Stimulated activated CD8-positive, alpha-beta memory T cell treated with anti-CD3 and anti-CD28 coated beads, Interleukin-2, amount 100 ng/mL, for 48 hours (primary cell): ENCODE results near the gene DNAH10.
A peak's percentile ranks its signal among the peaks of the same experiment; 100 is the strongest.

Source experiments
- DNase-seq, 2 donors: peaks; one replicate each; pipeline ENCODE4 v3.0.0-alpha.2; 2020; ENCODE audit warnings: low read depth in 2 of 2

The DNAH10 gene, protein sequence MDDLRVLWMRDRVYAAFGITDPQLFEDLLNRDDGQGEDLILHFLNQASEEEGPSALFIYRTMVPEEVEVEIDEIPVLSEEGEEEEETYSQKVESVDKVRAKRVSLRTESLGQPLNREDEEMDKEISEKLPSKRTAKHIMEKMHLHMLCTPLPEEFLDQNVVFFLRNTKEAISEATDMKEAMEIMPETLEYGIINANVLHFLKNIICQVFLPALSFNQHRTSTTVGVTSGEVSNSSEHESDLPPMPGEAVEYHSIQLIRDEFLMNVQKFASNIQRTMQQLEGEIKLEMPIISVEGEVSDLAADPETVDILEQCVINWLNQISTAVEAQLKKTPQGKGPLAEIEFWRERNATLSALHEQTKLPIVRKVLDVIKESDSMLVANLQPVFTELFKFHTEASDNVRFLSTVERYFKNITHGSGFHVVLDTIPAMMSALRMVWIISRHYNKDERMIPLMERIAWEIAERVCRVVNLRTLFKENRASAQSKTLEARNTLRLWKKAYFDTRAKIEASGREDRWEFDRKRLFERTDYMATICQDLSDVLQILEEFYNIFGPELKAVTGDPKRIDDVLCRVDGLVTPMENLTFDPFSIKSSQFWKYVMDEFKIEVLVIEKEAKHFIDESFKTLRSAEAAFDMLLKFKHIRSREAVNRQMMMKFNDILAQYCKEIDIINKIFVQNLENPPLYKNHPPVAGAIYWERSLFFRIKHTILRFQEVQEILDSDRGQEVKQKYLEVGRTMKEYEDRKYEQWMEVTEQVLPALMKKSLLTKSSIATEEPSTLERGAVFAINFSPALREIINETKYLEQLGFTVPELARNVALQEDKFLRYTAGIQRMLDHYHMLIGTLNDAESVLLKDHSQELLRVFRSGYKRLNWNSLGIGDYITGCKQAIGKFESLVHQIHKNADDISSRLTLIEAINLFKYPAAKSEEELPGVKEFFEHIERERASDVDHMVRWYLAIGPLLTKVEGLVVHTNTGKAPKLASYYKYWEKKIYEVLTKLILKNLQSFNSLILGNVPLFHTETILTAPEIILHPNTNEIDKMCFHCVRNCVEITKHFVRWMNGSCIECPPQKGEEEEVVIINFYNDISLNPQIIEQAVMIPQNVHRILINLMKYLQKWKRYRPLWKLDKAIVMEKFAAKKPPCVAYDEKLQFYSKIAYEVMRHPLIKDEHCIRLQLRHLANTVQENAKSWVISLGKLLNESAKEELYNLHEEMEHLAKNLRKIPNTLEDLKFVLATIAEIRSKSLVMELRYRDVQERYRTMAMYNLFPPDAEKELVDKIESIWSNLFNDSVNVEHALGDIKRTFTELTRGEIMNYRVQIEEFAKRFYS (N-terminal part only)

DNA sequence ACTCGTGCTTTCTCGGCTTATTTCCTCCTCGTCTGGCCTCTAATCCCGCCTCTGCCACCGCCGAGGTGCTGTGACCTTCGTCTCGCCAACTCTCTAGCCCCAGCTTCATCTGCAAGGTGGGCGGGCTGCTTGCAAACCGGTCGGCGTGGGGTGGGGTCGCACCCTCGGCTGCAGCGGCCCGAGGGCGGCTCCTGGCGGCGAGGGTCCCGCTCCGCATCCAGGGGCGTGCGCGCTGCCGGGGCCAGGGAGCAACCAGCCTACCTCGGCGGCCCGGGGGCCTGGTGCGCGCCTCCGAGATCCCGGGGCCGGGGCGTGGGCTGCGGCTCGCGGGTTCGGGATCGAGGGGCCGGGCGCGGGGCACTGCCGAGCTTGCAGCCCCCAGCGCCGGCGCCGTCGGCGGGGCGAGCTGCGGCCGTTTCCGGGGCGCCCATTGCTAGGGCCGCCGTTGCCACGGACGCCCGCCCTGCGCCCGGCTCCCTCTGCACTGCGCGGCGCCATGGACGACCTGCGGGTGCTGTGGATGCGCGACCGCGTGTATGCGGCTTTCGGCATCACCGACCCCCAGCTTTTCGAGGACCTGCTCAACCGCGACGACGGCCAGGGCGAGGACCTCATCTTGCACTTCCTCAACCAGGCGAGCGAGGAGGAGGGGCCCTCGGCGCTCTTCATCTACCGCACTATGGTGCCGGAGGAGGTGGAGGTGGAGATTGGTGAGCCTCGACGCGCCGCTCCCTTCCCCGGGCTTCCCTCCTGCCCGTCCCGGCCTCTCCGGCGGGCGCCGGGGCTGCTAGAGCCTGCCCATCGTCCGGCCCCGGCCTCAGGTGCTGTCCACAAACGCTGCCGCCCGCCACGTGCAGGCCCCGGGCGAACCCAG, at the start of gene DNAH10:
Gene DNAH10, plus strand, starts transcription at position 461 of the 874 bp plus-strand sequence. Its CDS starts 36 bp downstream, at position 497.
- peak; percentile 30 to 45 for DNase-seq

DNA sequence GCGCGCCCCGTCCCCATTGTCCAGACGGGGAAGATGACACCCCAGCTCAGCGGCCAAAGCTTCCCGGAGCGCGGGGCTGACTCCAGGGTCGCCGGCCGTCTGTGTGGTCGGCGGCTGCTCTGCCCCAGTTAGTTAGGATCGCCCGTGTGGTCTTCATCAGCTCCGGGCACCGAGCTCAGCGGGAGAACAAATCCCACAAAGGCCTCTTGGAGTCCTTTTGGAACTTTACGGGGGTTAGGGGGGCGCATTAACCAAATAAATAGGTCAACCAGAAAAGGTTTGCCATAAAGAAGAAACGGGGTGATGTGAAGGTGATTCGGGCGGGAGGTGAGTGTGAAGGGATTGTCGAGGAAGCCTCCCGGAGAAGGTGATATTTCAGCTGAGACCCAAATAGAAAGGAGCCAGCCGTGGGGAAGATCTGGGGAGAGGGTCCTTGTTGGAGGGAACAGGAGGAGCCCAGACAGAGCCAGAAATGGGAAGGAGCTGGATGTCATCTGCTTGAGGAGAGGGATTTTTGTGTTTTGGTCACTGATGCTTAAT, 49.3 kb upstream of the DNAH10 start:
- no peak for DNase-seq

DNA sequence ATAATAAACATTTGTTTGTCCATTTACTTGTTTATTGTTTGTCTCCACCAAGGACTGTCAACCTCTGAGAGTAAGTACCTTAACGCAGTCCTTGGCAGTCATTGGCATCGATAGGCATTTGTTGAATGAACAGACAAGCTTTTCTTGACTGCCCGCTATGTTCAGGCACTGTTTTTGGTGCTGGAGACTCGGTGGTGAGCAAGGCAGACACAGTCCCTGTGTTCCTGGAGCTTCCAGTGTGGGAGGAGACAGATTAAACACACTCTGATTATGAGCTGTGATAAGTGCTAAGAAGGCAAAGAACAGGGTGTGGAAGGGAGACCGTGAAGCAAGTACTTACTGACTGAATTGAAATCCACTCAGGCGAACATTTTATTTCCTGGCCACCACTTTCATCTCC, 48.7 kb upstream of the DNAH10 start:
- no peak for DNase-seq

DNA sequence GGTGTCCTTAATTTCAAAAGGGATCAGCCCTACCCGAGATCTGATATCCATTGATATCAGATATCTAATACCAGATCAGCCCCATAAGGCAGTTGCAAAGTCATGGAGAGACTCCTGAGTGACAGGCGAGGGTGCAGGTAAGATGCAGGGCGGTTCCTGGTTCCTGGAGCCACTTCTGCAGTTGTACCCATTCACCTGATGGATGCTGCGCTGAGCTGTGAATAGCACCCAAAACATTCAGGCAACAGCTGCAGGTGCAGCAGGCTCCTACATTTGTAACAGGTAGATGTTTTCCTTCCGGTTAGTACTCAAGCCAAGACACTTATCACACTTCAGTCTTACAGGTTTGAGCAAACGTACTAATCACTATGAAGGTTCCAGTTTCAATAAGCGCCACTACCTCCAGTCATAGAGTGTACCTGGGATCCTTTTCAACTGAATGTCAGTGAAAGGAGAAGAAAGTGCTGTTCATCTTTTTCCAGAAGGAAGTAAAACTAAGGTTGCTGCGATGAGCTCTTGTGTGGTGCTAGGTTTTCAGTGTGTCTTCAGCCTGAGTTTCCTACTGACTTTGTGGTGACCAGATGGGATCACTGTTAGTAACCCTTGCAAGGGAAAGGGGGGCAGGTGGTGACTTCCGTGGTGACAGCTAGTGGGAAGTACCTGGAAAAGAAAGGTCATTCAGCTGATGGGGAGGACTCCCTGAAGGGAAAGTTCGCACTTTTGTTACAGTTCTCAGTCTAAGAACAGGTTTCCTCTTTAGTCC, 48.1 kb upstream of the DNAH10 start:
- DNase-seq: no peak

DNA sequence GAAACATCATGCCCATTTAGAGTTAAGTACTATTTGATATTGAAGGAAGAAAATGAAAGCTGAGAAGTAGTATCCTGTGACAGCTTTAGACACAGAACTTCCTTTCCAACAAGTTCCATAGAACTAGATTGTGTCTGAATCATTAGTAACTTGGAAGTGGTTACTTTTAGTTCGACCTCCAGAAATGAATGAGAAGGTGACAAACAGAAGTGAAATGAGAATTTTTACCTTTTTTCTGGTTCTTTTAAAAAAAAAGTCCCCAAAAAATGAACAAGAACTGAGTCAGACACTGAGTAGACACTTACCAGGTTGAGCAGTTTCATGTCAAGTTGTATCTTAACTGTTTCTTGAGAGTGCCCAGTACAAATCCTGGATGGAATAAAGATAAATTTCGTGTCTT, 46.9 kb upstream of the DNAH10 start:
- no peak for DNase-seq

DNA sequence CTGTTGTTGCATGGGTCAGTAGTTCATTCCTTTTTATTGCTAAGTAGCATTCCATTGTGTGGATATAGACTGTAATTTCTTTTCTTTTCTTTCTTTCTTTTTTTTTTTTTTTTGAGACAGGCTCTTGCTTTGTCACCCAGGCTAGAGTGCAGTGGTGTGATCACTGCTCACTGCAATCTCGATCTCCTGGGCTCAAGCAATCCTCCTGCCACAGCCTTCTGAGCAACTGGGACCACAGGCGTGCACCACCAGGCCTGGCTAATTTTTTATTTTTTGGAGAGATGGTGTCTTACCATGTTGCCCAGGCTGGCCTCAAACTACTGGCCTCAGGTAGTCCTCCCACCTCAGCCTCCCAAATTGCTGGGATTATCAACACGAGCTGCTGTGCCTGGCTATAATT, 44.8 kb upstream of the DNAH10 start:
- DNase-seq: no peak

DNA sequence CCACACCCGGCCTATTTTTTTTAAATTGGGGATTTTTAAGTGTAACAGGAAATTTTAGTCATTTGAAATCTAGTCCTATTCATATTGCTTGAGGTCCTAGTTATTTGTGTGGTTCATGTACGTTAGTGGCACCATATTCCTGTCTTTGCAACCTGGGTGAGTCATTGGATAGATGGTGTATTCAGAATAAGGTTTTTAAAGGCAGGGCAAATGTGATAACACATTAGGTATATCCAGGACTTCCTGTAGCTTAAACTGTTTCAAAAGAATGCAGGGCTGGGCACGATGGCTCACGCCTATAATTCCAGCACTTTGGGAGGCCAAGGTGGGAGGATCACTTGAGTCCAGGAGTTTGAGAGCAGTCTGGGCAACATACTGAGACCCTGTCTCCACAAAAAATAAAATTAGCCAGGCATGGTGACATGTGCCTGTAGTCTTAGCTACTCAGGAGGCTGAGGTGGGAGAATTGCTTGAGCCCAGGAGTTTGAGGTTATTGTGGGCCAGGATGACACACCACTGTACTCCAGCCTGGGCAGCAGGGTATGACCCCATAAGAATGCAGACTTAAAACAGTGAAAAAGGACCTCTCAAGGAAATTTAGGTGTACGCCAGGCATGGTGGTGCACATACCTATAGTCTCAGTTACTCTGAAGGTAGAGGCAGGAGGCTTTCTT, 41.8 kb upstream of the DNAH10 start:
- no peak for DNase-seq

DNA sequence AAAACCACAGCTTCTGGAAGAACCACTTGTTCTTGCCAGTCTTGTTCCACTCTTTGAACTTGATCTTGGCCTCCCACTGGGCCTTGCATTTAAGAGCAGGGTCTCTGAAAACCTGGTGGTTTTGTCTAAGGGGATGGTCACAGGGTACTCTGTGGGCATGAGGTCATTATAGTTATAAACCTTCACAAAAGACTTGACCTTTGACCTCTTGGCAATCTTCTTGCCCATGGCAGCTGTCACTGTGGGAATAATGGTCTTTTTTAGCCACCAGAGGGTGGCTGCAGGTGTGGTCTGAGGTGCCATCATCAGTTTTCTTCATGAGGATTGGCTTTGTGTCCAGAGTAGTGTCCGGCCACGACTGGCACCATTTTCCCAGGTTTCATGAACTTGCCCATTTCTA, 40.9 kb upstream of the DNAH10 start:
- DNase-seq: no peak

DNA sequence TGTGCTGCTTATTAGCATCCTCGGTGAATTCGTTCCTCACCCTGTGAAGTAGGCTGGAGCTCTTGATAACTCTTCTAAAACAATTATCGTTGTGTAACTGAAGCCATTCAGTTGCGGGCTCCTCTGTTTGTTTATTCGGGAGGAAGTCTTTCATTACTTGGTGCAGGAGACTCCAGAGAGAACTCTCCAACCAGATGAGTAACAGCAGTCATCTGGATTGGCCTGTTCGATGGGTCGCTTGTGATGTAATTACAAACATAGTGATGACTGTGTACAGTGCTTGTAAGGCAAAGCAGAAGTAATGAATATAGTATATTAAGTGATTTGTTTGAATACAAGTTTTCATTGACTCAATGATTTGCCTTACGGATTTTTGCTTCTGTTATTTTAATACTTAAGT, 39.1 kb upstream of the DNAH10 start:
- DNase-seq: no peak

DNA sequence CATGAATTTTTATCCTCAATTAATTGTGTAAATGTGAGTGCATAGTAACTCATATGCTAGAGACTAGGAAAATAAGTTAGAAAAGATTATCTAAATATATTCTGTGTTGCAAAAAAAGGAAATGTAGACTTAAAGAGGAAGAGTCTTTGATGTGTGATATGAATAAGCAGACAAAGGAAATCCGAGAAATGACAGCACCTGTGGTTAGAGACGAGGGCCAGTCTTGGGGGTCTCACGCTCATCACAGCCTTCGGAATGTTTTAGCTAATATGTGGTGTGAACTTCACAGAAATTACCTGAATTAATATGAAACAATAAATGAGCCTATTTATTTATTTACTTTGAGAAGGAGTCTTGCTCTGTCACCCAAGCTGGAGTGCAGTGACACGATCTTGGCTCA, 38.3 kb upstream of the DNAH10 start:
- DNase-seq: no peak

DNA sequence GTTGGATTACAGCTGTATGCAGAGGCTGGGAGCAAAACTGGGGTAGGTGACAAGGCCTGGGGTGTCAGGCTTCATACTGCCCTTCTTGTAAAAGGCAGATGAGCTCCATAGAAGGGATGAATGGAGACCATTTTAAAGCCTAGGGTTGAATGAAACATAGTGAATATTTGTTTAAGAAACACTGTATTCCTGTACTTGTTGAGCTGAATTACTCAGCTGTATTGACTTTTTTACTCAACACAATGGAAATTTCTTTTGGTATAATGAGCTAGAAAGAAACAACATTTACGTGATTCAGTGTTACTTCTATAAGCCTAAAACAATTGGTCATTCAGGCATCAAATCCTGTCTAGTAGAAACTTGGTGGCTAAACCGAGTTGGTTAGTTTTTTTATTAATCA, 35.9 kb upstream of the DNAH10 start:
- DNase-seq: no peak

DNA sequence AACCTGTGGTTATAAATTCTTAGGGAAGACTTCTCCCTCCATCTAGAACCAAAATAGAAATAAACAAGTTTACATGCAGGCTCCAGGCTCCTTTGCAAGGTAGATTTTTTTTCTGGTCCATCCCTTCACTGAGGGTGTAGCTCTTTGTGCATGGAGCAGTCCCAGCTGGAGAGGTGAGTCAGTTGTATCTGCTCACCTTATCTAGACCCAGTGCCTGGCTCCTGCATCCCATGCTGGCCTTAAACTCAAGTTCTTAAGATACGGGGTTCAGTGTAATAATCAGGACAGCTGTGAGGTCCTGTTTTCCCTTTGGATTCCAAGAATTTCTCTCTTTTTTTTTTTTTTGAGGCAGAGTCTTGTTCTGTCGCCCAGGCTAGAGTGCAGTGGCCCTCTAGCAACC, 35.1 kb upstream of the DNAH10 start:
- no peak for DNase-seq

DNA sequence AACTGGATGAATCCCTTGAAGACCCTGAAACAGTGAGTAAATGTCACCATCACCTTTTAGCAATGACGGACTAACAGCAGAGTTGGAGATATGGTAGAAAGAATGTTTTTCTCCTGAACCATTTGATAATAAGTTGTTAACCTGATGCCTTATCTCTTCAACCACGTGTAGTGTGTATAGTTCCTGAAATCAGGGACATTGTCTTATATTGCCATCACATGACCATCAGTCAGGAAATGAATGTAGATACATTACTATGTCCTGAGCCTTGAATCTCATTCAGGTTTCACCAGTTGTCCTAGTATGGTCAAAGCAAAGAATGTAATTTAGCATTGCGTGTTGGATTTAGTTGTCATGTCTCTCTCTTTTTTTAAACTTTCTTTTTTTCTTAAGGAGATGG, 34.2 kb upstream of the DNAH10 start:
- no peak for DNase-seq

DNA sequence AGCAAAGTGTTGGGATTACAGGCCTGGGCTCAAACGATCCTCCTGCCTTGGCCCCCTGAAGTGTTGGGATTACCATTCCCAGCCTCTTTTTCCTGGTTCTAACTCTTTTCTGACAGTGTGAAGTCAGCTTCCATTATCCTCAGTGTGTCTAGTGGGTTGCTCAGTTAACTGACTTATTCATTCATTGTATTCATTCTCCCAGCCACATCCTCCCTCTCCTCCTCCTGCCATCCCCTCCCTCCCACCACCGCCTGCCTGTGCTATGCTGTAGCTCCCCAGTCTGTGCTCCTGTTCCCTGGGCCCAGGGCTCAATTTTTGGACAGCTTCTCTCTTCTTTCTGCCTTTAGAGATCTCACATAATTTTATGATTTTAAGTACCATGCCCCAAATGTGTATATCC, 30.5 kb upstream of the DNAH10 start:
- DNase-seq: no peak

DNA sequence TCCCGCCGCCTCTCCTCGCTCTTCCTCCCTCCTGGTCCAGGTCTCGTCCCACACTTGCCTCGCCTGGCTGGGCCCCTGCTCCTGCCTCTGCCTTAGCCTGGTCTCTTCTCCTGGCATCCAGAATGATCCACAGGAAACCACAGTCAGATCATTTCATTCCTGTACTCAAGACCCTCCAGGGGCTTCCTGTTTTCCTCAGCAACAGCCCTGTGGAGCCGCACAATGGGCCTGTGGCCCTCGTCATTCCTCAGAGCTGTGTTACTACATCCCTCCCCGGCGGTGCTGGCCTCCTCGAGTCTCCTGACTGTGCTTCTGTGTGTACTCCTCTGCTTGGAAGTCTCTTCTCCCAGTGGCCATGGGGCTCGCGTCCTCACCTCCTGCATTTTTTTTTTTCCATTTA, 29.9 kb upstream of the DNAH10 start:
- DNase-seq: no peak

DNA sequence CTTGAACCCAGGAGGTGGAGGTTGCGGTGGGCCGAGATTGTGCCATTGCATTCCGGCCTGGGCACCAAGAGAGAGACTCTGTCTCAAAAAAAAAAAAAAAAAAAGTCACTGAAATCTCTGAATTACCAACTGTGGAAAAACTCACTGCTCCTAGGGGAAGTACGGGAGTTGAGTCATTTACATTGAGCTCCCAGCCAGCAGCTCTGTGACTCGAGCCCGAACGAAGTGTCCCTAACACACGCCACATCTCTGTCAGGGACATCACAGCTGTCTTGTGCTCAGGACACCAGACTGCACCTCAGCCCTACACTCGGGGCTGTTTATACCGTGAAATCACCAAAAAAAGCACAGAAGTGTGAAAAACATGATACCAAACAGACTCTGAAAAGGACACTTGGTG, 28.9 kb upstream of the DNAH10 start:
- no peak for DNase-seq

DNA sequence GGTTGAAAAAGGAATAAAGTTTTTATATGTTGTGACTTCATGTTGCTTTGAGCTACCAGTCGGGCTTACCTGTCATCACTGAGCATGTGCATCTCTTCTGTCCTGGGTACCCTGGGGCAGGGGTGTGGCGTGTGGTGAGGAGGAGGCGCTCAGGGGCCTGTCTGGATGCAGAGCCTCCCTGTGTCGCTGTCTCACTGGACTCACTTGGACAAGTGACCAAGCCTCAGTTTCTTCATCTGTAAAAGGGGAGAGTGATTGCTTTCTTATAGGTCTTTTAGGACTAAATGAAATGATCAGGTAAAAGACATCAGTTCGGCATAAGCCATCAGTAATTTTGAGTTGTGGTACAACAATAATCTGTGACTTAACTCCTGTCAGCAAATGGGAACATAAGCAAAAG, 27.8 kb upstream of the DNAH10 start:
- no peak for DNase-seq

DNA sequence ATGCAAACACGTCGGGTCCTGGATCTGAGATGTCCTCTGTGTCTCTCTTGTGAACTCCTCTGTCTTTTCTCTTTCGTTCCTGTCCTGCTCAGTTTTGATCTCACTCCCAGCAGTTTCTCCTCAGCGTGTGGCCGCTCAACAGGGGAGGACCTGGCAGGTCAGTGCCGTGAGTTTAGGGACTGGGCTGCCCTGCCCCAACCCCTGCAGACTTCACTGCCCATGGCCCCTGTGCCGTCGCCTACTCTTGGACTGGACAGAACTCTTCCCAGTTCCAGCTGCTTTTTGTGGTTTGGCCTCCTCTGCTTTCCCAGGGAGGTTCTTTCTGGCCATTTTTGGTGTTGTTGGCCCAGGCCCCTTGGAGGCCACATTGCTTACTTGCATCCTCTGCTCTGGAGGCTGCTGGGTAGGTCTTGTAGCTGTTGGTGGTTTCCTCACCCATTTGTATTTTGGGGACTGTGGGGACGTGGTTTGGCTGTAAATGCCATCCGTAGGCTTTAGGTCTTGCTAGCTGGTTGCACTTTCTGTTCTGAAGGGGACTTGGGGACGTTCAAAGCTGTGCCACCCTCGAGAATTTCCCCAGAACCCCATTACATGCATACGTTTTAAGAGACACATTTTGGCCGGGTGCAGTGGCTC, 20.0 kb upstream of the DNAH10 start:
- no peak for DNase-seq

DNA sequence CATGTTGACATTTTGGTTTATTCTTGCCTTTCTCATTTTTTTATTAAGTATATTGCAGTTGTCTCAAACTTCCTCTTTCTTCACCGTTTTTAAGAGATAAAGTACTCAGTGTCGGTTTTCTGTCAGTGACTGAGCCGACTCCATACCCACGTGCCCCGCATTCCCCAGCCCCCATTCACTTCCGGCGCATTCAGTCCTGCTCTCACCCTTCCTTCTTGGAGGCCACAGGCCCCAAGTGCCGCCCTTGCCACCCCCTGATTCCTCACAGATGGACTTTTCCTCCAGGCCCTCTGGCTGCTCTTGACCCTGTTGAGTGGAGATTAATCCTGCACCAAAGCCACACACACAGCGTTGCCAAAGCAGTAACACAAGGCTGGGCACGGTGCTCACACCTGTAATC, 19.1 kb upstream of the DNAH10 start:
- DNase-seq: no peak
